SU-DHL-6 (cell line): ENCODE results near the gene NCAM2.

Experiments used
- H2AFZ ChIP-seq: fragments of 200-600 bp; sonication (generic); 2 replicates; pipeline ENCODE4 v1.6.1; 2014; ENCODE audit warnings: low read depth, mild to moderate bottlenecking, moderate library complexity, mixed read lengths, antibody characterized with exemption, low read length; ENCODE audit not compliant: severe bottlenecking
- H3F3A ChIP-seq: fragments of 200-600 bp; shearing (Covaris generic); 2 replicates; pipeline ENCODE4 v1.6.0; 2016; ENCODE audit warnings: antibody characterized with exemption, mild to moderate bottlenecking; ENCODE audit not compliant: insufficient read depth
- H3K27ac ChIP-seq: fragments of 200-600 bp; sonication (generic); 2 replicates; pipeline ENCODE4 v1.5.1; 2016; ENCODE audit warnings: low read depth, mild to moderate bottlenecking, low read length, moderate library complexity, mixed read lengths
- H3K27me3 ChIP-seq: fragments of 200-600 bp; sonication (generic), shearing (Covaris generic); 2 replicates; pipeline ENCODE4 v1.6.0; 2014; ENCODE audit warnings: mild to moderate bottlenecking, low read length
- H3K36me3 ChIP-seq: fragments of 200-600 bp; sonication (generic); 2 replicates; pipeline ENCODE4 v1.6.1; 2014; ENCODE audit warnings: mild to moderate bottlenecking, low read length, mixed read lengths
- H3K4me2 ChIP-seq: fragments of 300-600, 200-600 bp; shearing (Covaris generic), sonication (generic); 2 replicates; pipeline ENCODE4 v1.6.0; 2014; ENCODE audit warnings: low read length, low read depth, mild to moderate bottlenecking; ENCODE audit not compliant: poor library complexity, severe bottlenecking
- H3K4me3 ChIP-seq: fragments of 200-600 bp; sonication (generic); 2 replicates; pipeline ENCODE4 v1.5.1; 2014; ENCODE audit warnings: antibody characterized with exemption, low read length, mild to moderate bottlenecking, mixed read lengths; ENCODE audit not compliant: insufficient read depth, poor library complexity, severe bottlenecking
- H3K79me2 ChIP-seq: fragments of 200-600 bp; sonication (generic); 2 replicates; pipeline ENCODE4 v1.6.1; 2014; ENCODE audit warnings: mild to moderate bottlenecking, low read length, moderate library complexity; ENCODE audit not compliant: insufficient read depth
- H3K9ac ChIP-seq: fragments of 200-600 bp; sonication (generic); 2 replicates; pipeline ENCODE4 v1.7.0; 2014; ENCODE audit warnings: mild to moderate bottlenecking, low read length
- H3K9me2 ChIP-seq: fragments of 200-600 bp; sonication (generic); replicated peaks from 2 replicates; pipeline ENCODE4 v1.6.1; 2014; ENCODE audit warnings: low read length; ENCODE audit not compliant: insufficient read depth
- H3K9me3 ChIP-seq: fragments of 200-600 bp; sonication (generic); 2 replicates; pipeline ENCODE4 v1.6.1; 2014; ENCODE audit warnings: low read length, mixed read lengths; ENCODE audit not compliant: insufficient read depth
- H4K20me1 ChIP-seq: fragments of 200-600 bp; sonication (generic); 2 replicates; pipeline ENCODE4 v1.6.1; 2014; ENCODE audit warnings: low read depth, mild to moderate bottlenecking, antibody characterized with exemption, low read length, moderate library complexity, mixed read lengths
- EZH2phosphoT487 ChIP-seq: fragments of 200-600 bp; sonication (generic), shearing (Covaris generic); conservative IDR thresholded peaks from 2 replicates; pipeline ENCODE4 v1.6.1; 2018; ENCODE audit warnings: mild to moderate bottlenecking, antibody characterized with exemption, low read length, moderate library complexity, mixed read lengths
- TF ChIP-seq, protein P1 (sequence below): fragments of 200-600 bp; sonication (generic); IDR thresholded peaks from one replicate; pipeline ENCODE4 v1.5.1; 2017; ENCODE audit warnings: antibody characterized with exemption, mild to moderate bottlenecking, low read length, moderate library complexity; ENCODE audit not compliant: insufficient read depth, poor library complexity, severe bottlenecking

NCAM2 gene

GRCh38 chr21:21162786-21163185 lies 164.6 kb downstream of the NCAM2 start:
- Histone ChIP-seq H3K9ac (no peak overlapping the region), H3K4me2 (peak overlapping the region; percentile 39), H2AFZ (peak overlapping the region; percentile 80), H3K4me3 (no peak overlapping the region), H3K79me2 (no peaks in the 10 kb centered on the region), H3K36me3 (no peaks in the 10 kb centered on the region), H3F3A (no peaks in the 10 kb centered on the region), H3K9me2 (no peaks in the 10 kb centered on the region), H4K20me1 (no peaks in the 10 kb centered on the region), H3K27me3 (no peaks in the 10 kb centered on the region), H3K9me3 (peaks cover 4% of the 10 kb centered on the region; the same call in 1 of the 2 replicates), H3K27ac (peak overlapping the region; percentile 4; the same call in 1 of the 2 replicates)
- no peak for TF ChIP-seq EZH2phosphoT487
- TF ChIP-seq, protein P1, sequence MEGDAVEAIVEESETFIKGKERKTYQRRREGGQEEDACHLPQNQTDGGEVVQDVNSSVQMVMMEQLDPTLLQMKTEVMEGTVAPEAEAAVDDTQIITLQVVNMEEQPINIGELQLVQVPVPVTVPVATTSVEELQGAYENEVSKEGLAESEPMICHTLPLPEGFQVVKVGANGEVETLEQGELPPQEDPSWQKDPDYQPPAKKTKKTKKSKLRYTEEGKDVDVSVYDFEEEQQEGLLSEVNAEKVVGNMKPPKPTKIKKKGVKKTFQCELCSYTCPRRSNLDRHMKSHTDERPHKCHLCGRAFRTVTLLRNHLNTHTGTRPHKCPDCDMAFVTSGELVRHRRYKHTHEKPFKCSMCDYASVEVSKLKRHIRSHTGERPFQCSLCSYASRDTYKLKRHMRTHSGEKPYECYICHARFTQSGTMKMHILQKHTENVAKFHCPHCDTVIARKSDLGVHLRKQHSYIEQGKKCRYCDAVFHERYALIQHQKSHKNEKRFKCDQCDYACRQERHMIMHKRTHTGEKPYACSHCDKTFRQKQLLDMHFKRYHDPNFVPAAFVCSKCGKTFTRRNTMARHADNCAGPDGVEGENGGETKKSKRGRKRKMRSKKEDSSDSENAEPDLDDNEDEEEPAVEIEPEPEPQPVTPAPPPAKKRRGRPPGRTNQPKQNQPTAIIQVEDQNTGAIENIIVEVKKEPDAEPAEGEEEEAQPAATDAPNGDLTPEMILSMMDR, result no peak

GRCh38 chr21:21163904-21164303 lies 165.7 kb downstream of the NCAM2 start:
- Histone ChIP-seq H3K36me3 (no peaks in the 10 kb centered on the region), H3K9me2 (no peaks in the 10 kb centered on the region), H3K9ac (no peak overlapping the region), H4K20me1 (no peaks in the 10 kb centered on the region), H2AFZ (peak overlapping the region; percentile 80), H3K4me2 (peak overlapping the region; percentile 39), H3K4me3 (no peak overlapping the region), H3K79me2 (no peaks in the 10 kb centered on the region), H3F3A (no peaks in the 10 kb centered on the region), H3K27me3 (no peaks in the 10 kb centered on the region), H3K9me3 (peaks cover 10% of the 10 kb centered on the region; the same call in 1 of the 2 replicates), H3K27ac (no peak overlapping the region)
- TF ChIP-seq, protein P1, result peak; percentile 48
- TF ChIP-seq EZH2phosphoT487, result no peak

GRCh38 chr21:21165063-21165645 lies 166.9 kb downstream of the NCAM2 start:
- Histone ChIP-seq H3K79me2 (no peaks in the 10 kb centered on the region), H3K4me2 (no peak overlapping the region), H4K20me1 (no peaks in the 10 kb centered on the region), H3K36me3 (no peaks in the 10 kb centered on the region), H3F3A (no peaks in the 10 kb centered on the region), H3K27ac (no peak overlapping the region), H3K4me3 (no peak overlapping the region), H2AFZ (peak overlapping the region; percentile 14), H3K9me3 (peaks cover 11% of the 10 kb centered on the region; the same call in 1 of the 2 replicates), H3K27me3 (no peaks in the 10 kb centered on the region), H3K9ac (no peak overlapping the region), H3K9me2 (no peaks in the 10 kb centered on the region)
- TF ChIP-seq, protein P1, result no peak
- no peak for TF ChIP-seq EZH2phosphoT487
